Ovary (tissue), 9 donors: Measurements from ENCODE around the gene CEP128. TPM values are rescaled to one million over a fixed set of nuclear protein-coding genes. Genes with fewer than 3 reads are reported as not detected.

ENCODE experiments used
- DNase-seq, 5 donors: peaks; one replicate each; pipeline ENCODE4 v3.0.0-alpha.2; 2019 to 2020
- H3K27ac ChIP-seq, 2 donors: fragments of 200-600 bp; one replicate each; pipeline versions ENCODE4 v1.5.1 to v1.8.0; 2019 to 2022
- H3K27me3 ChIP-seq: fragments of 200-600 bp; one replicate; pipeline ENCODE4 v1.8.0; 2022
- H3K36me3 ChIP-seq: fragments of 200-600 bp; sonication (generic); one replicate; pipeline ENCODE4 v1.5.1; 2019
- H3K4me1 ChIP-seq: one replicate; pipeline ENCODE4 v1.8.1; 2013; ENCODE audit warnings: mild to moderate bottlenecking, moderate library complexity; ENCODE audit not compliant: insufficient read depth
- H3K4me3 ChIP-seq: fragments of 200-600 bp; sonication (generic); one replicate; pipeline ENCODE4 v1.5.1; 2017
- H3K9me3 ChIP-seq, 2 donors: fragments of 200-600 bp in 1 of 2; sonication (generic) in 1 of 2; one replicate each; pipeline versions ENCODE4 v1.5.1 to v1.8.1; 2013 to 2019; ENCODE audit warnings: mild to moderate bottlenecking in 1 of 2, moderate library complexity in 1 of 2
- EP300 ChIP-seq: sonication (generic); formaldehyde crosslinking; IDR thresholded peaks from one replicate; pipeline ENCODE4 v1.6.1; 2017; ENCODE audit warnings: antibody characterized with exemption
- POLR2A ChIP-seq: fragments of 450-650 bp; IDR thresholded peaks from one replicate; pipeline ENCODE4 v1.6.1; 2017; ENCODE audit warnings: antibody characterized with exemption, mild to moderate bottlenecking, moderate library complexity
- WGBS, 3 donors: extraction: QIAGEN DNeasy Blood & Tissue Kit in 1 of 3; methylation state at CpG; one replicate each; pipeline versions ENCODE4 v1.1.5 to v1.1.7; 2013 to 2017; 5-methylcytosine and 5-hydroxymethylcytosine counted together
- intact Hi-C, 4 donors: fragments of 100-400 bp; cut with DNase I; formaldehyde crosslinking; loops; one replicate each; pipeline versions ENCODE4 v1.11.0 to v1.15.1; 2022 to 2023
- polyA plus RNA-seq, 2 donors: library from polyadenylated mRNA; stranded (reverse); fragments of 200-250 nt in 1 of 2; fragments of 350-450 nt in 1 of 2; fragmentation: Illumina TruSeq in 1 of 2; extraction: RNeasy Lipid Tissue Mini Kit (QIAGEN cat#74804) in 1 of 2; gene quantifications; one replicate each; pipeline ENCODE4 v1.2.3, GENCODE V29; 2013 to 2014
- total RNA-seq, 7 donors: library from RNA; depleted of rRNA in 2 of 7; stranded (reverse); fragments of >200 nt in 2 of 7; fragmentation: NEBNext Ultra II Directional in 3 of 7; extraction: Animal tissue kit (Norgen Biotek cat#: 25700) in 3 of 7; gene quantifications; one replicate each; pipeline versions ENCODE4 v1.1.0 to v1.2.4, GENCODE V29; 2016 to 2023
- TF ChIP-seq, protein P1 (sequence below), 3 donors: fragments of 450-650 bp in 2 of 3; fragments of 200-600 bp in 1 of 3; IDR thresholded peaks; one replicate each; pipeline versions ENCODE4 v1.5.1 to v1.8.0; 2016 to 2022; ENCODE audit warnings: antibody characterized with exemption in 3 of 3, mild to moderate bottlenecking in 1 of 3
- donor health status: DM: no; HTN: no; CAD: no; lungs with moderate emphysema.
- donor health status: DM: no; HTN: no; CAD: no.
- donor health status: Bipolar disorder and iron deficiency.
- donor health status: DM: yes; HTN: yes; CAD: no.
- donor health status: DM: no; HTN: no; CAD: no.
- donor health status: DM: yes; HTN: yes; CAD: no.

Gene CEP128
- total and polyA plus RNA-seq, 9 donors = 1.5 to 14.3 (median 6.4) TPM

DNA sequence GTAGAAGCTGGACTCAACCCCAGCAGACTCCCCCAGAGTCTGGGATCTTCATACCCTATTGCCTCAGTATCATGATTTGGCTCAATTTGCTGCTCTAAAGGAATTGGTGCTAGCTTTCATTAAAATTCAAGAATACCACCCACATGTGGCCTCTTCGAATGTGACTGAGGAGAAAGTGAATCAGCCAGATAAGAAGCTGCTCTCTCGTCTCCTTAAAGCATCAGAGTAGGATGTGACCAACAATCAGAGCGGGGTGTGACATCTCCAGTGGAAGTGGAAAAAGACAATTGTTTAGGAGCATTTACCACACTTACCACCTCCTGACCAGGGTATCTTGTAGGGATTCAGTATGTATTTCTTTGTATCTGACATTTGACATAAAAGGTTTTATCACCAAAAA, 452.0 kb downstream of the CEP128 start:
- WGBS, 3 donors = 86 to 91% (median 90%) methylated on average over 3 of the region's 3 CpGs
- Histone ChIP-seq H3K27ac (no peak overlapping the region), H3K9me3 (no peaks in the 10 kb centered on the region), H3K36me3 (no peaks in the 10 kb centered on the region), H3K4me1 (peaks cover 3% of the 10 kb centered on the region), H3K27me3 (no peaks in the 10 kb centered on the region), H3K4me3 (no peak overlapping the region)
- TF ChIP-seq EP300 (no peak), POLR2A (no peak)
- TF ChIP-seq, protein P1, sequence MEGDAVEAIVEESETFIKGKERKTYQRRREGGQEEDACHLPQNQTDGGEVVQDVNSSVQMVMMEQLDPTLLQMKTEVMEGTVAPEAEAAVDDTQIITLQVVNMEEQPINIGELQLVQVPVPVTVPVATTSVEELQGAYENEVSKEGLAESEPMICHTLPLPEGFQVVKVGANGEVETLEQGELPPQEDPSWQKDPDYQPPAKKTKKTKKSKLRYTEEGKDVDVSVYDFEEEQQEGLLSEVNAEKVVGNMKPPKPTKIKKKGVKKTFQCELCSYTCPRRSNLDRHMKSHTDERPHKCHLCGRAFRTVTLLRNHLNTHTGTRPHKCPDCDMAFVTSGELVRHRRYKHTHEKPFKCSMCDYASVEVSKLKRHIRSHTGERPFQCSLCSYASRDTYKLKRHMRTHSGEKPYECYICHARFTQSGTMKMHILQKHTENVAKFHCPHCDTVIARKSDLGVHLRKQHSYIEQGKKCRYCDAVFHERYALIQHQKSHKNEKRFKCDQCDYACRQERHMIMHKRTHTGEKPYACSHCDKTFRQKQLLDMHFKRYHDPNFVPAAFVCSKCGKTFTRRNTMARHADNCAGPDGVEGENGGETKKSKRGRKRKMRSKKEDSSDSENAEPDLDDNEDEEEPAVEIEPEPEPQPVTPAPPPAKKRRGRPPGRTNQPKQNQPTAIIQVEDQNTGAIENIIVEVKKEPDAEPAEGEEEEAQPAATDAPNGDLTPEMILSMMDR (IDR thresholded peaks at IDR 0.05) = no peak
- no peak for DNase-seq
- intact Hi-C loops = no loop called here

- no peaks in the 10 kb centered on the region for H3K4me1 ChIP-seq
- no peaks in the 10 kb centered on the region for H3K36me3 ChIP-seq
- intact Hi-C loops = no loop called here
- H3K9me3 ChIP-seq = no peaks in the 10 kb centered on the region
- H3K4me3 ChIP-seq = no peak overlapping the region
- H3K27ac ChIP-seq = no peak overlapping the region
- no peak for DNase-seq
- no peaks in the 10 kb centered on the region for H3K27me3 ChIP-seq
- 94 to 95% (median 94%) methylated on average over 2 of the region's 2 CpGs for WGBS, 3 donors
- no peak for TF ChIP-seq EP300
- TF ChIP-seq, protein P1 (IDR thresholded peaks at IDR 0.05) = no peak
- TF ChIP-seq POLR2A = no peak
These were observed 455.8 kb downstream of the CEP128 start for GRCh38 chr14:80485764-80486163.

DNA sequence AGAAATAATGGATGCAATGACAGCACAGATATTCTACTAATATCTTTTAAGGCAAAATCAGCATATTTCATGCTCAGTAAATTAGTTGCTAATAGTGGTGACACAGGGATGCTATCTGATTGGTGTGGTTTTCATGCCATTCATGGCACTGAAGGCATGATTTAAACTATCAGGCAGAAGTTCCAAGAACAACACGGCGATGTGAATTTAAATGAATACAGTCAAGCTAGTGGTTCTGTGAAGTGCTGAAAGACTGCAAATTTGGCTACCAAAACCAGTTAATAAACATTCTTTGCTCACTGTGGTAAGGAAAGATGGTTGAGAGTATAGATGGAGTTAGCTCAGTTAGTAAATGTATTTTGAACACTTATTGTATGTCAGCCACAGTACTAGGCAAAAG, 458.2 kb downstream of the CEP128 start:
- Histone ChIP-seq H3K4me3 (no peak overlapping the region), H3K27me3 (no peaks in the 10 kb centered on the region), H3K9me3 (no peaks in the 10 kb centered on the region), H3K36me3 (no peaks in the 10 kb centered on the region), H3K27ac (no peak overlapping the region), H3K4me1 (no peaks in the 10 kb centered on the region)
- DNase-seq = no peak
- WGBS, 3 donors = 93 to 98% (median 98%) methylated on average over 2 of the region's 2 CpGs
- intact Hi-C loops = no loop called here
- TF ChIP-seq POLR2A (no peak), EP300 (no peak)
- TF ChIP-seq, protein P1 (IDR thresholded peaks at IDR 0.05) = no peak

GRCh38 chr14:80477388-80478160, 464.0 kb downstream of the CEP128 start:
- no peak overlapping the region for H3K27ac ChIP-seq
- intact Hi-C loops = no loop called here
- H3K9me3 ChIP-seq = no peaks in the 10 kb centered on the region
- H3K4me1 ChIP-seq = no peaks in the 10 kb centered on the region
- no peaks in the 10 kb centered on the region for H3K27me3 ChIP-seq
- H3K36me3 ChIP-seq = no peaks in the 10 kb centered on the region
- WGBS, 3 donors = 27 to 46% (median 39%) methylated on average over 6 of the region's 6 CpGs
- TF ChIP-seq, protein P1 (IDR thresholded peaks at IDR 0.05) = no peak
- no peak for TF ChIP-seq POLR2A
- no peak for TF ChIP-seq EP300
- no peak for DNase-seq
- H3K4me3 ChIP-seq = no peak overlapping the region
